ENCODE measurements around the gene GDI2.

DNA sequence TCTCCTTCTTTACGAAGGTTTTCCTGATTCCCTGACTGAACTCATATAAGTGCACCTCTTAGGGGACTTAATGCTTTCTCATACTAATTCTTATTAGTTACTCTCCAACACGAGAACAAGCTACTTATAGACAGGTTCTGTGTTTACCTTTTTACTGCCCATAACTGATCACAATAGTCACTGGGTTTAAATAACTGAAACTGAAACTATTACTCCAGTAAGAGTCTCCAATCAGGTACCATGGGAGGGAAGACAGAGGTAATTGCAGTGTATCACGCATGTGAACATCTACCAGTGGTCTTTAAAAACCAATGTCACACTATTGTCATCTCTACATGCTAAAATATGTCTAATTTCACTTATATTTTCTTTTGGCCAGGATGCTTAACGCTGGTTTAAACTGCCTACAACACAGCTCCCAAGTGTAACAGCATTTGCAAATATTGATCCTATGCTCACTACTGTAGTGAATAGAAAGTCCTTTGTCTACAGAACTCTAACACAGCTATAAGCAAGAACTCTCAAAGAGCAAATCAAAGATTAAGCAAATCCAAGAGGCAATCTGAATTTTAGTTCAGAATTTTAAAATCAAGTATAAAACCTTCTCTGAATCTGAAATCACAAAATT, 3.6 kb downstream of the GDI2 start:
- TF ChIP-seq NFRKB (IDR thresholded peaks at IDR 0.05) (no peak), CTBP1 (IDR thresholded peaks at IDR 0.05; ENCODE audit: borderline replicate concordance) (no peak), SP1 (IDR thresholded peaks at IDR 0.05) (no peak)

Data from HEK293T (cell line).